Panc1 (cell line): ENCODE results near the gene SMIM17. TPM values are rescaled to one million over a fixed set of nuclear protein-coding genes. Genes with fewer than 3 reads are reported as not detected.

ENCODE experiments used
- ATAC-seq: fragments of 200-7000 bp; cut with Tn5 transposase; 2 replicates; pipeline ENCODE4 v1.9.1; 2020; ENCODE audit warnings: mild to moderate bottlenecking, moderate library complexity
- BruUV-seq: library from RNA; stranded (reverse); fragments of 400-500 nt; replicated peaks from 2 replicates; lab custom pipeline; 2021; lab: Mats Ljungman, UMichigan
- CTCF ChIA-PET: fragments of 300-600 bp; sonication (Branson Sonifier 250); formaldehyde crosslinking; loops from one replicate; lab custom pipeline; 2022; ENCODE audit warnings: antibody characterized with exemption; lab: Charles Lee
- POLR2A ChIA-PET: fragments of 300-600 bp; sonication (Branson Sonifier 250); formaldehyde crosslinking; loops from one replicate; lab custom pipeline; 2022; ENCODE audit warnings: antibody characterized with exemption; lab: Charles Lee
- DNase-seq: peaks from one replicate; pipeline ENCODE4 v3.0.0-alpha.2; 2010; ENCODE audit warnings: low read depth, low spot score
- H3K27ac ChIP-seq: 2 replicates; pipeline ENCODE4 v1.5.1; 2011; ENCODE audit warnings: mild to moderate bottlenecking, low read length, inconsistent platforms
- H3K27me3 ChIP-seq: fragments of 200-500 bp; sonication (Bioruptor generic); 2 replicates; pipeline ENCODE4 v1.6.0; 2014; ENCODE audit warnings: low read length, inconsistent platforms; ENCODE audit not compliant: control insufficient read depth, insufficient read depth
- H3K36me3 ChIP-seq: fragments of 200-500 bp; sonication (Bioruptor generic); 2 replicates; pipeline ENCODE4 v1.5.1; 2014; ENCODE audit warnings: inconsistent platforms, mild to moderate bottlenecking, low read length, moderate library complexity; ENCODE audit not compliant: control insufficient read depth, insufficient read depth
- H3K4me1 ChIP-seq: 2 replicates; pipeline ENCODE4 v1.5.1; 2011; ENCODE audit warnings: inconsistent platforms, mild to moderate bottlenecking, low read length, moderate library complexity; ENCODE audit not compliant: control insufficient read depth, insufficient read depth
- H3K4me3 ChIP-seq, 2 experiments: 2 replicates each; pipeline ENCODE4 v1.5.1; 2011 to 2012; ENCODE audit warnings: low read depth in 2 of 2, low read length in 2 of 2, mild to moderate bottlenecking in 2 of 2, inconsistent platforms in 1 of 2, moderate library complexity in 1 of 2
- H3K9me3 ChIP-seq: fragments of 200-500 bp; sonication (Bioruptor generic); 2 replicates; pipeline ENCODE4 v1.5.1; 2014; ENCODE audit warnings: low read depth, mild to moderate bottlenecking, inconsistent platforms, low read length, moderate library complexity; ENCODE audit not compliant: control insufficient read depth, insufficient read depth
- CTCF ChIP-seq: fragments of 450-650 bp; IDR thresholded peaks from 2 replicates; pipeline ENCODE4 v1.5.1; 2017; ENCODE audit warnings: mild to moderate bottlenecking
- POLR2AphosphoS5 ChIP-seq: IDR thresholded peaks from 2 replicates; pipeline ENCODE4 v1.6.1; 2012; ENCODE audit warnings: mild to moderate bottlenecking, low read depth, low read length, moderate library complexity
- REST ChIP-seq, 2 experiments: IDR thresholded peaks; 2 replicates each; pipeline ENCODE4 v1.6.1; 2011 to 2012; ENCODE audit warnings: low read depth in 2 of 2, control low read depth in 1 of 2, low read length in 1 of 2, mild to moderate bottlenecking in 1 of 2, moderate library complexity in 1 of 2; ENCODE audit not compliant: insufficient read depth in 1 of 2
- SIN3A ChIP-seq: IDR thresholded peaks from 2 replicates; pipeline ENCODE4 v1.6.1; 2012; ENCODE audit warnings: low read depth, mild to moderate bottlenecking, low read length, moderate library complexity, borderline replicate concordance; ENCODE audit not compliant: insufficient read depth
- TCF7L2 ChIP-seq: IDR thresholded peaks from 2 replicates; pipeline ENCODE4 v1.6.1; 2011; ENCODE audit warnings: mild to moderate bottlenecking, low read depth, low read length, inconsistent platforms
- in situ Hi-C: cut with HindIII; loops from 2 replicates; pipeline ENCODE4 v1.10.0; 2016; ENCODE audit warnings: low sequenced_read_pairs, low pct_unique_long_range_greater_than_20kb
- intact Hi-C: fragments of 100-400 bp; cut with micrococcal nuclease; formaldehyde crosslinking; loops from one replicate; pipeline ENCODE4 v1.10.0; 2022; ENCODE audit not compliant: unreplicated experiment
- total RNA-seq: library from RNA; stranded (reverse); gene quantifications from one replicate; pipeline ENCODE4 v1.2.1, GENCODE V29; 2021; ENCODE audit not compliant: unreplicated experiment

The SMIM17 gene
- total RNA-seq, 1 experiment from 2014 or later = 0.28 TPM

- POLR2A ChIA-PET = no interaction called here
- intact Hi-C loops (no loop called here), in situ Hi-C loops (no loop called here)
- TF ChIP-seq SIN3A = no peak
- no peak for TF ChIP-seq POLR2AphosphoS5
- TF ChIP-seq CTCF = no peak
- TF ChIP-seq TCF7L2 = no peak
- TF ChIP-seq REST (IDR thresholded peaks at IDR 0.05; ENCODE audit: insufficient read depth in 1 of 2, low read depth in 2 of 2, low read length in 1 of 2) = no peak
- Histone ChIP-seq H3K4me1 (no peaks in the 10 kb centered on the region), H3K9me3 (peaks cover 6% of the 10 kb centered on the region; the same call in 1 of the 2 replicates), H3K36me3 (no peaks in the 10 kb centered on the region), H3K27me3 (no peaks in the 10 kb centered on the region), H3K4me3 (no peak overlapping the region), H3K27ac (no peak overlapping the region)
- CTCF ChIA-PET = no interaction called here
- no TSS peak for BruUV-seq
- DNase-seq (no peak), ATAC-seq (no peak)
Observed at GRCh38 chr19:56654151-56654550, 11.2 kb downstream of the SMIM17 start.

- H3K27ac ChIP-seq = no peak overlapping the region
- no peaks in the 10 kb centered on the region for H3K4me1 ChIP-seq
- no peak overlapping the region for H3K4me3 ChIP-seq
- no TSS peak for BruUV-seq
- ATAC-seq (no peak), DNase-seq (no peak)
- peaks cover 23% of the 10 kb centered on the region for H3K9me3 ChIP-seq
- in situ Hi-C loops (no loop called here), intact Hi-C loops (no loop called here)
- TF ChIP-seq REST (IDR thresholded peaks at IDR 0.05; ENCODE audit: insufficient read depth in 1 of 2, low read depth in 2 of 2, low read length in 1 of 2) = no peak
- TF ChIP-seq POLR2AphosphoS5 = no peak
- TF ChIP-seq SIN3A = no peak
- no peak for TF ChIP-seq TCF7L2
- no peak; the same call in 1 of the 2 replicates for TF ChIP-seq CTCF
- H3K27me3 ChIP-seq = no peaks in the 10 kb centered on the region
- ChIA-PET CTCF (no interaction called here), POLR2A (no interaction called here)
- H3K36me3 ChIP-seq = no peaks in the 10 kb centered on the region
Observed at GRCh38 chr19:56660381-56661107, 17.6 kb downstream of the SMIM17 start.
